ENCODE results near the gene R3HCC1L. TPM values are rescaled to one million over a fixed set of nuclear protein-coding genes. Genes with fewer than 3 reads are reported as not detected.
A peak's percentile ranks its signal among the peaks of the same experiment; 100 is the strongest.

Gene R3HCC1L
- total RNA-seq, 6 donors from 2014 or later = 13.2 to 24.1 (median 16.3) TPM

DNA sequence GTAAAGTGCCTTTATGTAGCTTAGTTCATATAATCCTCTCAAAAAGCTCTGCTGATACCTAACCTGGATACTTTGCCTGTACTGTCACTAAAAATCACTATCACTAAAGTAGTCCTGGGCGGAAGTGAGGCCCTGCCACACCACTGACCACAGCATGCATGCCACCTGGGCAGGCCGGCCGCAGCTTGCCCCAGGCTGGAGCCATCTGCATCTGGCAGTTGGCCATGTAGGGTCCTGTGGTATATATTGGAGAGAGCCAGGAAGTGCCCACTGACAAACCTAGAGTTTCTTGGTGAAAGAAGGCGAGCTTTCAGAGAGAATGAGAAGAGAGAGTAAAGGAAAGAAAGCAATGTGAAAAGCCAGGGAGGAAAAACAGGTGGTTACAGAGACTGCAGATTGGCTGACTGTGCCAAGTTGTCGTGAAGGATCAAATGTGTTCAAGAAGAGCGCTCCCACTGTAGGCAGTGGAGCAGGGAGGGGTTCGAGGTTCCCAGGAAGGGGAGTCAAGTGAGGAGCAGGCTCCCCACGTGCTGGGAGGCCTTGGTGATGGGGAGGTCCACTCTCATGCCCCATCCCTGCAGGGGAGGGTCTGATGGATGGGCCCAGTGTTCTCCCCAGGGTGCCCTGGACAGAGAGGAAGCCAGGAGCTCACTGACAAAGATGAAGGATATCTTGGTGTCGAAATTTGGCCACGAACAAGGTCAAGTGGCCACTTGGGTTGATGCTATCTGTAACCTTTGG lies 119.9 kb downstream of the R3HCC1L start:
- Histone ChIP-seq H3K9me3 (no peaks in the 10 kb centered on the region), H3K36me3 (peaks cover 0 to 15% (median 7%) of the 10 kb centered on the region in 4 donors), H3K4me1 (no peaks in the 10 kb centered on the region), H3K27me3 (no peaks in the 10 kb centered on the region), H3K4me3 (no peak overlapping the region), H3K27ac (no peak overlapping the region)
- ATAC-seq (ENCODE audit: low FRiP score in 2 of 2) (no peak), DNase-seq (peak in 1 of 2 donors; percentile 73)
- 84 to 87% methylated on average over 10 of the region's 10 CpGs for WGBS, 2 donors
- TF ChIP-seq EP300 (IDR thresholded peaks at IDR 0.05) = no peak
- no peak for TF ChIP-seq POLR2A (IDR thresholded peaks at IDR 0.05)
- no peak for TF ChIP-seq CTCF (IDR thresholded peaks at IDR 0.05)
- TF ChIP-seq POLR2AphosphoS5 (IDR thresholded peaks at IDR 0.05) = no peak

DNA sequence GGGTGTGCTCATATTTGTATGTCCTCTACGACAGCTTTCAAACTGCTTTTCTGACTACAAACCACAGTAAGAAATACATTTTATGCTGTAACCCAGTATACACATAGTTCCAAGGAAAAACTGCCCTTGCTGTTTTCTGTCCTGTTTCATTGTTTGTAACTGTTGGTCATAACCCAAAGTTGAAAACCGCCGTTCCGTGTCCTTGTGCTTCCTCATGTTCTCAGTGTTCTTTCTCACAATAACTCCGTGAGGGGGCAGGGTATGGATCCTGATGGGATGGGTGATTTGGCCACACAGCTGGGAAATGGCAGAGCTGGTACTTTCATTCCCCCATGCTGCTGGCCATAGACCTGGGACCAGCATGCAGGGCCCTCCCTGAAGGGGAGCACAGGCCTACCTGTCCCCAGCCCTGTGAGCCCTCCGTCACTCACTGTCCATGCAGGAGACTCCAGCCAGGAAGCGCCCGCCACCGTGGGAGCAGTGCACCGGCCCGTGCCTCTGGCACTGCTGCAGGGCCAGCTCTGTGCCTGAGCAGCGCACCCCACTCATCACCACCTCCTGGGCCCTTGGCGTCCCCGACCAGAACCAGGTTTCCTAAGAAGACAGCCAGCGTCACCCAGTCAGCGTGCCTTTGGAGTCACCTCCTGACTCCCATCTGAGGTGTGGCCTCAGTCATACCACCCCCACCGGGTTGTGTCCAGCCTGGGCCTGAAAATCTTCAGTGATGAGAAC lies 120.9 kb downstream of the R3HCC1L start:
- WGBS, 2 donors = 86 to 90% methylated on average over 6 to 17 of the region's 17 CpGs
- H3K27ac ChIP-seq = no peak overlapping the region

GRCh38 chr10:98256692-98257091 lies 122.2 kb downstream of the R3HCC1L start:
- no peak for ATAC-seq (ENCODE audit: low FRiP score in 2 of 2)
- no peak for DNase-seq
- 94% methylated on average over 11 of the region's 11 CpGs for WGBS, 2 donors

More for the DNA sequence above, 120.9 kb downstream of the R3HCC1L start:
- H3K9me3 ChIP-seq = no peaks in the 10 kb centered on the region
- H3K4me3 ChIP-seq = no peak overlapping the region
- TF ChIP-seq POLR2AphosphoS5 (IDR thresholded peaks at IDR 0.05) (no peak), CTCF (IDR thresholded peaks at IDR 0.05) (no peak), EP300 (IDR thresholded peaks at IDR 0.05) (no peak)
- ATAC-seq (ENCODE audit: low FRiP score in 2 of 2) (no peak), DNase-seq (peak in 1 of 2 donors; percentile 70)
- H3K4me1 ChIP-seq = peaks cover 0 to 3% (median under 1%) of the 10 kb centered on the region in 4 donors
- H3K27me3 ChIP-seq = no peaks in the 10 kb centered on the region
- H3K36me3 ChIP-seq = peaks cover 0 to 9% (median 7%) of the 10 kb centered on the region in 4 donors

DNA sequence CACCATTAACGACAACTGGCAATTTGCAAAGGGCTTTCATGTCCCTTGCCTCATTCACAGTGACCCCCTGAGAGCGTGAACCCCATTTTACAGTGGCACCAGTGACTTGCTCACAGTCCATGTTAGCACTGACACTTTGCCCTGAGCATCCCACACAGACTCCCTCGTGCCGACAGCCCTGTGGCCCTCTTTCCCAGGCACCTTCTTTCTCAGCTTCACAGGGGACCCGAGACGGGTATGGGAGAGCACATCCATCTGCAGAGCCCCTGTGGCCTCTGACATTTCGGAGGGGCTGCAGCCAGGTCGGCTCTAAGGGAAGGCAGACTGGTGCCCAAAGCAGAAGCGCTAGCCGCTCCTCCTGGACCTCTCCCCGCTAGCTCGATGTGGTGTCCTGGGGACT lies 122.7 kb downstream of the R3HCC1L start:
- H3K27ac ChIP-seq = no peak overlapping the region
- H3K4me3 ChIP-seq = no peak overlapping the region
- peaks cover 0 to 4% (median 0%) of the 10 kb centered on the region in 4 donors for H3K36me3 ChIP-seq
- ATAC-seq (ENCODE audit: low FRiP score in 2 of 2) = no peak
- peaks cover 0 to 8% (median 1%) of the 10 kb centered on the region in 4 donors for H3K4me1 ChIP-seq
- 92 to 96% methylated on average over 12 of the region's 12 CpGs for WGBS, 2 donors
- H3K9me3 ChIP-seq = no peaks in the 10 kb centered on the region
- TF ChIP-seq POLR2AphosphoS5 (IDR thresholded peaks at IDR 0.05) = no peak
- TF ChIP-seq POLR2A (IDR thresholded peaks at IDR 0.05) = no peak
- no peak for TF ChIP-seq CTCF (IDR thresholded peaks at IDR 0.05)
- no peak for TF ChIP-seq EP300 (IDR thresholded peaks at IDR 0.05)
- no peak for DNase-seq
- H3K27me3 ChIP-seq = no peaks in the 10 kb centered on the region

More at GRCh38 chr10:98256692-98257091, 122.2 kb downstream of the R3HCC1L start:
- peaks cover 0 to 8% (median 1%) of the 10 kb centered on the region in 4 donors for H3K4me1 ChIP-seq
- peaks cover 0 to 4% (median 0%) of the 10 kb centered on the region in 4 donors for H3K36me3 ChIP-seq
- H3K9me3 ChIP-seq = no peaks in the 10 kb centered on the region
- TF ChIP-seq POLR2AphosphoS5 (IDR thresholded peaks at IDR 0.05) = no peak
- no peak for TF ChIP-seq POLR2A (IDR thresholded peaks at IDR 0.05)
- no peak for TF ChIP-seq CTCF (IDR thresholded peaks at IDR 0.05)
- TF ChIP-seq EP300 (IDR thresholded peaks at IDR 0.05) = no peak
- H3K27me3 ChIP-seq = no peaks in the 10 kb centered on the region
- H3K4me3 ChIP-seq = no peak overlapping the region
- H3K27ac ChIP-seq = no peak overlapping the region
